Suprapubic skin (tissue), 3 donors: ENCODE results near the gene ANKH.

ENCODE experiments used
- CTCF ChIP-seq, 2 donors: fragments of 200-600 bp in 1 of 2; fragments of 450-650 bp in 1 of 2; sonication (generic) in 1 of 2; IDR thresholded peaks; one replicate each; pipeline ENCODE4 v1.5.1; 2016 to 2019; ENCODE audit warnings: antibody characterized with exemption in 2 of 2, mild to moderate bottlenecking in 1 of 2, moderate library complexity in 1 of 2
- POLR2AphosphoS5 ChIP-seq, 3 donors: sonication (generic); formaldehyde crosslinking; IDR thresholded peaks; one replicate each; pipeline ENCODE4 v1.6.1; 2017; ENCODE audit warnings: antibody characterized with exemption in 3 of 3

- TF ChIP-seq POLR2AphosphoS5 (IDR thresholded peaks at IDR 0.05), result no peak
- TF ChIP-seq CTCF (IDR thresholded peaks at IDR 0.05), result no peak
These were observed 174.7 kb downstream of the ANKH start for GRCh38 chr5:14696851-14697250.
